HPDE6-E6E7 (cell line): ENCODE measurements around the gene ROCK1.
"Not testable (repeated sequence)": the region's sequence is repeated elsewhere in the genome, so short reads cannot be mapped to it uniquely, and the experiment has no call there.

ENCODE experiments used
- DNase-seq: peaks from one replicate; pipeline ENCODE4 v3.0.0; 2011; ENCODE audit warnings: missing footprints; ENCODE audit errors: extremely low spot score

The ROCK1 gene

GRCh38 chr18:21052385-21052784, 59.2 kb downstream of the ROCK1 start:
- DNase-seq: no peak

GRCh38 chr18:21051620-21052019, 60.0 kb downstream of the ROCK1 start:
- no peak for DNase-seq

GRCh38 chr18:21049306-21049705, 62.3 kb downstream of the ROCK1 start:
- DNase-seq: no peak

- no peak for DNase-seq
Observed at GRCh38 chr18:21047126-21047525, 64.5 kb downstream of the ROCK1 start.

GRCh38 chr18:21040466-21040865, 71.1 kb downstream of the ROCK1 start:
- no peak for DNase-seq

GRCh38 chr18:21038201-21038600, 73.4 kb downstream of the ROCK1 start:
- no peak for DNase-seq

DNA sequence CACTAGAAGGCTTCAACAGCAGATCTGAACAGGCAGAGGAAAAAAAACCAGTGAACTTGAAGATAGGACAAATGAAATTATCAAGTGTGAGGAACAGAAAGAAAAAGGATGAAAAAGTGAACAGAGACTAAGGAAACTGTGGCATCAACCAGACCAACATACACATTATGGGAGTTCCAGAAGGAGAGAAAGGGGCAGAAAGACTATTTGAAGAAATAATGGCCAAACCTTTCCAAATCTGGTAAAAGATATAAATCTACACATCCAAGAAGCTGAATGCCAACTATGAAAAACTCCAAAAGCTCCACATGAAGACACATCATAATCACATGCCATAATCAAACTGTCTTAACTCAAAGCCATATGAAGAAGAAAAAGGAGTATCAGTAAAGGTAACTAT, 79.8 kb downstream of the ROCK1 start:
- no peak for DNase-seq

GRCh38 chr18:21018257-21018656, 93.4 kb downstream of the ROCK1 start:
- not testable (repeated sequence) for DNase-seq

- DNase-seq: no peak
Observed at GRCh38 chr18:21012308-21012707, 99.3 kb downstream of the ROCK1 start.

- DNase-seq: no peak
Observed at GRCh38 chr18:21004726-21005125, 106.9 kb downstream of the ROCK1 start.

DNA sequence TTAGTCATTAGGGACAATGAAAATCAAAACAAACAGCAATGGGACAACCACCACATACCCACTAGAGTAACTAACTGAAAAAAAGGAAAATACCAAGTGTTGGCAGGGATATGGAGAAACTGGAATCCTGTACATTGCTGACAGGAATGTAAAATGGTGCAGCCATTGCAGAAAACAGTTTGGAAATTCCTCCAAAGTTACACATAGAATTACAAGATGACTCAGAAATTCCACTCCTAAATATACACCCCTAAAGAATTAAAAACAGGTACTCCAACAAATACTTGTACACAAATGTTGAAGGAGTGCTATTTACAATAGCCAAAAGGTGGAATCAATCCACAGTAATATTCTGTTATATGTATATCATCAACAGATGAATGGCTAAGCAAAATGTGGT, 110.9 kb downstream of the ROCK1 start:
- DNase-seq: no peak

DNA sequence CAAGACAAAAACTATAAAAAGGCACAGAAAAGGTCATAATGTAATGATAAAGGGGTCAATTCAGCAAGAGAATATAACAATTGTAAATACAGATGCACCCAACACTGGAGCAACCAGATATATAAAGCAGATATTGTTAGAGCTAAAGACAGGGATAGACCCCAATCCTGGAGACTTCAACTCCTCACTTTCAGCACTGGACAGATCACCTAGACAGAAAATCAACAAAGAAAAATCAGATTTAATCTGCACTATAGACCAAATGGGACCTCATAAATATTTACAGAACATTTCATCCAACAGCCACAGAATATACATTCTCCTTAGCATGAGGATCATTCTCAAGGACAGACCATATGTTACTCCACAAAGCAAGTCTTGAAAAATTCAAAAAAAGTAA, 114.2 kb downstream of the ROCK1 start:
- no peak for DNase-seq

DNA sequence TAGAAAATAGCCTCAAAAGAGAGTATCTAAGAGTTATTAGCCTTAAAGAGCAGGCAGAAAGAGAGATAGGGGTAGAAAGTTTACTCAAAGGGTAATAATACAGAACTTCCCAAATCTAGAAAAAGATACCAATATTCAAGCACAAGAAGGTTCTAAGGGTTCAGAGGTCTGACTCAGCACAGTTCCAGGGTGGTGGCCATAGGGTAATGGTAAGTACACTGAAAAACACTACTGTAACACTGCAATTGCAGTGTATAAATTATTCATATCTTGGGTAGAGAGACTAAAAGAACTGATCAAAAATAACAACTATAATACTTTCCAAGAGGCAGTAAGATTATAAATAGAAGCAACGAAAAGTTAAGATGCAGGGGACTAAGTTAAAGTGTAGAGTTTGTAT, 115.2 kb downstream of the ROCK1 start:
- DNase-seq: no peak

DNA sequence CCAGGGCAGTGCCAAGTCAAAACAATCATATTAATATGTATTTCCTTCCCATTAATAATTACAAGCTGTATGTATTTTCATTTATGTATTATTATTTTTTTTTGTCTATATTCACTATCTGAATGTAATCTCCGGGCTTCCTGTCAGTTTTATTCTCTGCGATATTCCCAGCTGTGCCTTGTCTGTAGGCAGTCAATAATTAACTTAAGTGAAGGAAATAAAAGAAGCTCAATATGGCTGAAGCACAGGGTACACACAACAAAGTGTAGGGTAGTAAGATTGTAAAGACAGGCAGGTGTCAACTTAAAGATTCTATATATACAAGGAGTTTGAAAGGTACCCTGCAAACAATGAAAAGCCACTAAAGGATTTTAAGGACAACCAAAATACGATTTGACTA, 122.9 kb downstream of the ROCK1 start:
- DNase-seq: no peak

DNA sequence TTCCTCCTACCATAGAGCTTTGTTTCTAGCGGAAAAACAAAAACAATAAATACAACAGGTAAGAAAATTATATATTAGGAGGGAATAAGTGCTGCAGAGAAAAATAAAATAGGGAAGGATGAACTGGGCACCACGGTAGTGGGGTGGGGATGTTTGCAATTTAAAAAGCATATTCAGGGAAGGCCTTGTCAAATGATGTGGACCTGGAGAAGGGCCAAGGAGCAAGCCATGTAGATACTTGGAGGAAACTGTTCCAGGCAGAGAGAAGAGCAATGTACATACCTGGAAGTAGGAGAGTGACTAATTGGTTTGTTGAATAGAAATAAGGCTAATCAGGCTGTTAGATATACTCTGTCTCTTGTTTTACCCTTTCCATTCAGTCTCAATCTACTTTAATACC, 136.5 kb downstream of the ROCK1 start:
- no peak for DNase-seq

DNA sequence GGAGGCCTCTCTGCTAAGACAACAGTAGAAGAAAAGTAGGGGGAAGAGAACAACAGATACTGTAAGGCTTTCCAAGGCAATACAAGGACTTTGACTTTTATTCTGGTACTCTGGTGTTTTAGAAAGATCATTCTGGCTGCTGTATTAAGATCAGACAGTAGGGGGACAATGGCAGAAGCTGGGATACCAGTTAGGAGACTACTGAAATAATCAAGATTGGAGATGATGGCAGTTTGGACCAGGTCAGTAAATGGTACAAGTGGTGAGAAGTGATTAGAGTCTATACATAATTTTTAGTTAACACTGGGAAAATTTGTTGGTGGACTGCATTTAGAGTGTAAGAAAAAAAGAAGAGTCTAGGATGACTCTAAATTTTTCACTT, 139.7 kb downstream of the ROCK1 start:
- DNase-seq: peak; percentile 11

DNA sequence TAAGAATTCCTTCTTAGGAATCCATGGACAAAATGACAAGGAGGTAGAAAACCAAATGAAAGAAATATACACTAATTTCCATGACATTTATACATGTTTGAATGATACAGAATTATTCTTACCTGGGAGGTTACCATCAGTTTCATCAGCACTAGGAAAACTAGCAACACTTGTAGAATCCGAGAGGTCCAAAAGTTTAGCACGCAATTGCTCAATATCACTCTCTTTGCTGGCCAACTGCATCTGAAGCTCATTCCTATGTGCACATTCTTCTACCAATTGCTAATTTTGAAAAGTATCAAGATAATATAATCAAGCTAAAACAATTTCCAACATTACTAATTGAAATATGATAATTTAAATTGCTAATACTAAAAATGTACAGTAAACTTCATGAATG, 144.8 kb downstream of the ROCK1 start:
- DNase-seq: no peak

- DNase-seq: no peak
Observed at GRCh38 chr18:20963027-20963426, 148.6 kb downstream of the ROCK1 start.

DNA sequence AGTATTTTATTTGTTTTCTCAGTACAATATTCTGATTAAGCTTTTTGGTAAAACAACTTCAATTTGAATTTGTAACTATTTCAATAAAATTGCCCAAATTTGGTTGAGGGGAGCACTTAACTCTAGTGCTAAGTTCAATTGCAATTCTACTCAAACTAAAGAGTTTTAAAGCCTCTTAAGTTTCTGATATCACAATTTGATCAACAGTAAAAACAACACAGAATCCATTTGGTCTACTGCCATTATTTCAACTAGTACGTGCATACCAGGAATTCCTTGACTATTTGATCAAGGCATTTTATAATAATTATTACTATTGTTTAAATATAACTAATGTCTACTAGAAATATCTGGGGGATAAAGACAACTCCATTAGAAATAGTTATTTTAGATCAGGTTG, 150.9 kb downstream of the ROCK1 start:
- no peak for DNase-seq

DNA sequence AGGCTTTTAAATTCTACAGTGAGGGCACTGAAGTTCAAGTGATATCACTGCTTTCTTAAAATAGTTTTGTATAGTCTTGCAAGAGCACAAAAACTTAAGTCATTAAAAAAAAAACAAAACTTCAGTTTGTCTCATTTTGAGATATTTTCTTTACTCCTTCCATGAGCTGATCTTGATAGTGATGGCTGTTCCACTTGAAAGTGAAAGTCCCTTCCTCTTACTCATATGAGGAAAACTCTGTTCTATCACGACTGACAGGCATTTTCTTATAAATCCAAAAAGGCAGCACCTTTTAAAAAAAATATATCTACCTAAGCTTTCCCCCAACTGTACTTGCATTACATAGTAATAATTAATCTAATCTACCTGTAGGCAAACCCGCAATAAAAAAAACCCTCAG, 160.8 kb downstream of the ROCK1 start:
- not testable (repeated sequence) for DNase-seq
